Measurements from ENCODE around the gene SLC39A13.
A peak's percentile ranks its signal among the peaks of the same experiment; 100 is the strongest.

The SLC39A13 gene

DNA sequence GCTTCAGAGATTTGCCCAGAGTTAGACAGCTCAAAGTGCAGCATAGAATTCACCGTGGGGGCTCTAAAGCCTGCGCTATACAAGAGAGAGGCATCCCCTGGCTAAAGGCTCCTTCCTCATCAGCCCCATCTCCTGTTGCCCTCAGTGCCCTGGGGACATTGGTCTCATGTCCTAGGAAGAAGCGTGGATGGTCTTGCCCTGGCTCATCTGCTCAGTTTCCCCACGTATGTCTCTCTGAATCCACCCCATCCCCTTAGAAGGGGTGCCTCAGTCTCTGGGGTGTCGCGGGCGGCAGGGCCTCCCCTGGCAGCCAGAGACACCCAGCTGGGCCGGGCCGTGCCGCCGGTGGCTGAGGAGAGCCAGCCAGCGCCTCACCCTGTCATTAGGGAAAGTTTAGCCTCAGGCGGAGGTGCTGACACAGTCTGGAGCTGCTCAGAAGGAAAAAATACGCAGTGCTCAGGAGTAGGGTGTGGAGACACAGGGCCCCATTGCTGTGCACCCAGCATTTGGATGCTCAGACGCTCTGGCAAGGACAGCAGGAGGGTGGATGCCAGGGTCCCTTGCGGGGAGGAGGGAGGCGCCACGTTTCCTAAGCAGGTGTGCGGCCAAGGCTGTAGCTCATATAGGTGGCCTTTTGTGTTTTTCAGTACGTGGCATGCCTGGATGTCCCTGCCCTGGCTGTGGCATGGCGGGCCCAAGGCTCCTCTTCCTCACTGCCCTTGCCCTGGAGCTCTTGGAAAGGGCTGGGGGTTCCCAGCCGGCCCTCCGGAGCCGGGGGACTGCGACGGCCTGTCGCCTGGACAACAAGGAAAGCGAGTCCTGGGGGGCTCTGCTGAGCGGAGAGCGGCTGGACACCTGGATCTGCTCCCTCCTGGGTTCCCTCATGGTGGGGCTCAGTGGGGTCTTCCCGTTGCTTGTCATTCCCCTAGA lies 1.3 kb downstream of the SLC39A13 start:
- peak overlapping the region; percentile 97 for H3K4me3 ChIP-seq (ENCODE audit: control insufficient read depth, low read depth, low read length)
- no peak for DNase-seq (ENCODE audit: low read depth)
- TF ChIP-seq CTCF (conservative IDR thresholded peaks at IDR 0.05; ENCODE audit: control insufficient read depth, insufficient read depth, low read depth, low read length), result no peak

- no peak for DNase-seq (ENCODE audit: low read depth)
- peak overlapping the region; percentile 97 for H3K4me3 ChIP-seq (ENCODE audit: control insufficient read depth, low read depth, low read length)
- no peak for TF ChIP-seq CTCF (conservative IDR thresholded peaks at IDR 0.05; ENCODE audit: control insufficient read depth, insufficient read depth, low read depth, low read length)
Measured at GRCh38 chr11:47410370-47411264, 2.2 kb downstream of the SLC39A13 start.

GRCh38 chr11:47411884-47412746 lies 3.7 kb downstream of the SLC39A13 start:
- peak; percentile 77 for TF ChIP-seq CTCF (conservative IDR thresholded peaks at IDR 0.05; ENCODE audit: control insufficient read depth, insufficient read depth, low read depth, low read length)
- no peak overlapping the region for H3K4me3 ChIP-seq (ENCODE audit: control insufficient read depth, low read depth, low read length)
- DNase-seq (ENCODE audit: low read depth), result peak; percentile 51

GRCh38 chr11:47413351-47413750 lies 5.0 kb downstream of the SLC39A13 start:
- no peak for DNase-seq (ENCODE audit: low read depth)
- no peak for TF ChIP-seq CTCF (conservative IDR thresholded peaks at IDR 0.05; ENCODE audit: control insufficient read depth, insufficient read depth, low read depth, low read length)
- H3K4me3 ChIP-seq (ENCODE audit: control insufficient read depth, low read depth, low read length), result no peak overlapping the region

- no peak overlapping the region for H3K4me3 ChIP-seq (ENCODE audit: control insufficient read depth, low read depth, low read length)
- no peak for TF ChIP-seq CTCF (conservative IDR thresholded peaks at IDR 0.05; ENCODE audit: control insufficient read depth, insufficient read depth, low read depth, low read length)
- DNase-seq (ENCODE audit: low read depth), result peak; percentile 97
Measured at GRCh38 chr11:47413908-47414684, 5.7 kb downstream of the SLC39A13 start.

All from fibroblast of mammary gland (primary cell).